Endothelial cell of umbilical vein (primary cell): Measurements from ENCODE around the gene SLC25A26. TPM values are rescaled to one million over a fixed set of nuclear protein-coding genes. Genes with fewer than 3 reads are reported as not detected.

Source experiments
- BruUV-seq: library from RNA; stranded (reverse); fragments of 400-500 nt; replicated peaks from 2 replicates; lab custom pipeline; 2021; lab: Mats Ljungman, UMichigan
- CTCF ChIA-PET: fragments of 300-600, 350-600 bp; sonication (Branson Sonifier 250); formaldehyde crosslinking; loops from one replicate; lab custom pipeline; 2021; ENCODE audit warnings: antibody characterized with exemption, inconsistent platforms; lab: Charles Lee
- POLR2A ChIA-PET: fragments of 300-600, 350-600 bp; sonication (Branson Sonifier 250); formaldehyde crosslinking; loops from one replicate; lab custom pipeline; 2021; ENCODE audit warnings: antibody characterized with exemption, inconsistent platforms; lab: Charles Lee
- DNase-seq: peaks from one replicate; pipeline ENCODE4 v3.0.0-alpha.2; 2011; ENCODE audit warnings: low read depth, low spot score
- FAIRE-seq: peaks from 2 replicates; lab custom pipeline; 2011; peaks lifted over from hg19 to GRCh38; lab: Jason Lieb, UNC
- H2AFZ ChIP-seq: 2 replicates; pipeline ENCODE4 v1.6.0; 2012; ENCODE audit warnings: low read depth, low read length, control low read depth, inconsistent platforms
- H3K27ac ChIP-seq: 2 replicates; pipeline ENCODE4 v1.5.1; 2011; ENCODE audit warnings: low read depth, mild to moderate bottlenecking, control low read depth, low read length, moderate library complexity; ENCODE audit not compliant: insufficient read depth
- H3K27me3 ChIP-seq, 2 experiments: 2 replicates each; pipeline versions ENCODE4 v1.6.0 to v1.6.1; 2011; ENCODE audit warnings: low read length in 2 of 2, mixed read lengths in 1 of 2; ENCODE audit not compliant: control insufficient read depth in 2 of 2, insufficient read depth in 2 of 2
- H3K36me3 ChIP-seq, 2 experiments: 2 replicates in 1 of 2; 3 replicates in 1 of 2; pipeline ENCODE4 v1.5.1; 2011; ENCODE audit warnings: low read length in 2 of 2, mild to moderate bottlenecking in 1 of 2, moderate library complexity in 1 of 2; ENCODE audit not compliant: control insufficient read depth in 2 of 2, insufficient read depth in 2 of 2; ENCODE audit errors: extremely low read depth in 1 of 2
- H3K4me1 ChIP-seq: 3 replicates; pipeline ENCODE4 v1.5.1; 2011; ENCODE audit warnings: mild to moderate bottlenecking, low read length; ENCODE audit not compliant: control insufficient read depth, insufficient read depth; ENCODE audit errors: extremely low read depth
- H3K4me2 ChIP-seq: 2 replicates; pipeline ENCODE4 v1.6.1; 2011; ENCODE audit warnings: low read length, control low read depth, mixed read lengths; ENCODE audit not compliant: insufficient read depth
- H3K4me3 ChIP-seq, 3 experiments: fragments of 200-600 bp in 1 of 3; sonication (generic), shearing (Covaris generic) in 1 of 3; replicated peaks in 1 of 3; 2 replicates each; pipeline ENCODE4 v1.5.1; 2011 to 2016; ENCODE audit warnings: control low read depth in 3 of 3, low read length in 3 of 3, mild to moderate bottlenecking in 2 of 3, inconsistent platforms in 1 of 3, low read depth in 1 of 3, moderate library complexity in 1 of 3; ENCODE audit not compliant: insufficient read depth in 1 of 3
- H3K79me2 ChIP-seq: 2 replicates; pipeline ENCODE4 v1.6.0; 2012; ENCODE audit warnings: low read length, inconsistent platforms; ENCODE audit not compliant: control insufficient read depth, insufficient read depth
- H3K9ac ChIP-seq: replicated peaks from 2 replicates; pipeline ENCODE3; 2011; ENCODE audit warnings: low read length, control low read depth; ENCODE audit not compliant: insufficient read depth; ENCODE audit errors: extremely low read depth
- H3K9me1 ChIP-seq: replicated peaks from 3 replicates; pipeline ENCODE4 v1.6.0; 2011; ENCODE audit warnings: mild to moderate bottlenecking, low read length; ENCODE audit not compliant: control insufficient read depth, insufficient read depth; ENCODE audit errors: extremely low read depth
- H3K9me3 ChIP-seq: replicated peaks from 2 replicates; pipeline ENCODE4 v1.5.1; 2012; ENCODE audit warnings: low read length, inconsistent platforms; ENCODE audit not compliant: control insufficient read depth, insufficient read depth
- H4K20me1 ChIP-seq: replicated peaks from 2 replicates; pipeline ENCODE3; 2011; ENCODE audit warnings: mild to moderate bottlenecking, low read length; ENCODE audit not compliant: control insufficient read depth, insufficient read depth; ENCODE audit errors: extremely low read depth
- CTCF ChIP-seq, 2 donors: IDR thresholded peaks; 1 replicate in 1 of 2; 2 replicates in 1 of 2; pipeline ENCODE4 v1.5.1; 2011; ENCODE audit warnings: low read length in 2 of 2, mild to moderate bottlenecking in 2 of 2, moderate library complexity in 2 of 2, control low read depth in 1 of 2, inconsistent platforms in 1 of 2, low read depth in 1 of 2; ENCODE audit not compliant: insufficient read depth in 1 of 2; ENCODE audit errors: extremely low read depth in 1 of 2
- EZH2 ChIP-seq: IDR thresholded peaks from 2 replicates; pipeline ENCODE4 v1.6.1; 2012; ENCODE audit warnings: borderline replicate concordance, low read depth, mild to moderate bottlenecking, moderate library complexity, low read length, inconsistent platforms; ENCODE audit not compliant: severe bottlenecking
- FOS ChIP-seq: IDR thresholded peaks from 2 replicates; pipeline ENCODE4 v1.6.1; 2011; ENCODE audit warnings: mild to moderate bottlenecking, low read length, moderate library complexity, borderline replicate concordance; ENCODE audit not compliant: insufficient read depth
- GATA2 ChIP-seq: IDR thresholded peaks from 2 replicates; pipeline ENCODE4 v1.7.0; 2011; ENCODE audit warnings: low read depth, mild to moderate bottlenecking, moderate library complexity, mixed read lengths, low read length; ENCODE audit not compliant: insufficient read length, insufficient read depth
- JUN ChIP-seq: IDR thresholded peaks from 2 replicates; pipeline ENCODE4 v1.6.1; 2011; ENCODE audit warnings: borderline replicate concordance, low read depth; ENCODE audit not compliant: insufficient read length, insufficient read depth
- MAX ChIP-seq: IDR thresholded peaks from 2 replicates; pipeline ENCODE4 v1.6.1; 2011; ENCODE audit not compliant: insufficient read depth, insufficient read length
- MYC ChIP-seq: IDR thresholded peaks from one replicate; pipeline ENCODE4 v1.6.1; 2011; ENCODE audit warnings: mild to moderate bottlenecking, low read depth, low read length
- POLR2A ChIP-seq: IDR thresholded peaks from 2 replicates; pipeline ENCODE4 v1.6.1; 2012; ENCODE audit warnings: low read depth, mild to moderate bottlenecking, control low read depth, low read length
- POLR2AphosphoS5 ChIP-seq: IDR thresholded peaks from 2 replicates; pipeline ENCODE4 v1.6.1; 2012; ENCODE audit warnings: low read depth, mild to moderate bottlenecking, control low read depth, low read length, moderate library complexity; ENCODE audit not compliant: insufficient read depth
- dilution Hi-C: fragments of 300-500 bp; cut with MboI; formaldehyde crosslinking; loops from one replicate; pipeline ENCODE4 v1.15.0; 2019; ENCODE audit warnings: low sequenced_read_pairs; ENCODE audit not compliant: extremely low pct_ligation_motif_present
- intact Hi-C: fragments of 100-400 bp; cut with micrococcal nuclease; formaldehyde crosslinking; loops from one replicate; pipeline ENCODE4 v1.10.0; 2022
- polyA plus RNA-seq, 4 experiments: library from polyadenylated mRNA; depleted of rRNA in 3 of 4; stranded (reverse) in 3 of 4; unstranded in 1 of 4; fragments of >200 nt; gene quantifications; 2 replicates each; pipeline versions ENCODE4 v1.2.1 to v1.2.3, GENCODE V29; 2011 to 2012; ENCODE audit warnings: missing spikeins in 1 of 4
- total RNA-seq: library from RNA; stranded (reverse); gene quantifications from 2 replicates; pipeline ENCODE4 v1.2.3, GENCODE V29; 2021

The SLC25A26 gene
- total and polyA plus RNA-seq, 2 donors (not counting 3 experiments of a cell fraction or from before 2014, with no cell fraction given) = 11.8 to 23.5 TPM

GRCh38 chr3:66256806-66257205 lies 36.0 kb downstream of the SLC25A26 start:
- H3K9ac ChIP-seq = no peak overlapping the region
- no TSS peak for BruUV-seq
- H3K4me3 ChIP-seq = no peak overlapping the region
- H3K36me3 ChIP-seq = no peaks in the 10 kb centered on the region
- peak; percentile 26 for DNase-seq
- no peaks in the 10 kb centered on the region for H3K79me2 ChIP-seq
- ChIA-PET CTCF (interaction anchor here (0.7 to 10.3 kb wide), 4 partner anchors 20 to 562 kb away, joined by 3 to 284 read pairs (median 7); no protein-coding TSS in a partner anchor), POLR2A (no interaction called here)
- intact Hi-C loops (loop anchor here (10.0 kb wide), 2 partner anchors 858 to 1598 kb away; no protein-coding TSS in a partner anchor), dilution Hi-C loops (no loop called here)
- H3K4me2 ChIP-seq = no peak overlapping the region
- peak; percentile 24 for FAIRE-seq
- H3K27me3 ChIP-seq = no peaks in the 10 kb centered on the region
- H3K9me1 ChIP-seq = no peaks in the 10 kb centered on the region
- no peaks in the 10 kb centered on the region for H3K9me3 ChIP-seq
- TF ChIP-seq POLR2A (no peak), EZH2 (no peak), JUN (no peak), GATA2 (no peak), POLR2AphosphoS5 (no peak), MYC (no peak), CTCF (IDR thresholded peaks at IDR 0.05; ENCODE audit: extremely low read depth in 1 of 2, insufficient read depth in 1 of 2, low read depth in 1 of 2, low read length in 2 of 2) (no peak), MAX (no peak), FOS (no peak)
- H3K4me1 ChIP-seq = peaks cover 10% of the 10 kb centered on the region
- H2AFZ ChIP-seq = peak overlapping the region; percentile 32
- H4K20me1 ChIP-seq = no peaks in the 10 kb centered on the region
- peak overlapping the region; percentile 41 for H3K27ac ChIP-seq
